WTC11 (cell line): ENCODE data around the gene PSMG1. TPM values are rescaled to one million over a fixed set of nuclear protein-coding genes. Genes with fewer than 3 reads are reported as not detected.

Experiments used
- ATAC-seq: fragments of 200-7000 bp; cut with Tn5 transposase; 2 replicates; pipeline ENCODE4 v1.10.0; 2021; ENCODE audit warnings: mild to moderate bottlenecking, moderate library complexity
- CTCF ChIA-PET: fragments of 300-600 bp; sonication (Branson Sonifier 250); formaldehyde crosslinking; loops from one replicate; lab custom pipeline; 2021; ENCODE audit warnings: antibody characterized with exemption; lab: Charles Lee
- POLR2A ChIA-PET: fragments of 350-600 bp; sonication (Branson Sonifier 250); formaldehyde crosslinking; loops from one replicate; lab custom pipeline; 2021; ENCODE audit warnings: antibody characterized with exemption; lab: Charles Lee
- DNase-seq: peaks from one replicate; pipeline ENCODE4 v3.0.0; 2021; ENCODE audit warnings: low spot score
- H3K27ac Mint-ChIP-seq: 2 replicates; pipeline ENCODE4 v1.8.0; 2021; ENCODE audit warnings: mixed read lengths
- H3K27me3 Mint-ChIP-seq: 2 replicates; pipeline ENCODE4 v1.8.0; 2021; ENCODE audit warnings: low read depth, mild to moderate bottlenecking, moderate library complexity, mixed read lengths
- H3K36me3 Mint-ChIP-seq: 2 replicates; pipeline ENCODE4 v1.8.0; 2021; ENCODE audit warnings: mixed read lengths
- H3K4me1 Mint-ChIP-seq: 2 replicates; pipeline ENCODE4 v1.8.0; 2022; ENCODE audit warnings: mixed read lengths
- H3K4me3 Mint-ChIP-seq: 2 replicates; pipeline ENCODE4 v1.8.0; 2021; ENCODE audit warnings: mild to moderate bottlenecking, moderate library complexity, mixed read lengths
- H3K9me3 Mint-ChIP-seq: 2 replicates; pipeline ENCODE4 v1.8.0; 2021; ENCODE audit warnings: mixed read lengths
- ATF1 ChIP-seq: sonication (generic); formaldehyde crosslinking; IDR thresholded peaks from 2 replicates; pipeline ENCODE4 v1.8.1; 2023; ENCODE audit warnings: mild to moderate bottlenecking, moderate library complexity, missing genetic modification reagents
- CREB1 ChIP-seq: sonication (generic); formaldehyde crosslinking; IDR thresholded peaks from 2 replicates; pipeline ENCODE4 v1.8.0; 2023; ENCODE audit warnings: mild to moderate bottlenecking, missing genetic modification reagents
- CREM ChIP-seq: sonication (generic); formaldehyde crosslinking; IDR thresholded peaks from 2 replicates; pipeline ENCODE4 v1.8.1; 2022; ENCODE audit warnings: mild to moderate bottlenecking, missing genetic modification reagents, moderate library complexity
- GABPB1 ChIP-seq: sonication (generic); formaldehyde crosslinking; IDR thresholded peaks from 2 replicates; pipeline ENCODE4 v1.8.1; 2023; ENCODE audit warnings: mild to moderate bottlenecking, missing genetic modification reagents
- JAZF1 ChIP-seq: fragments of 250-450 bp; sonication (Bioruptor Pico); IDR thresholded peaks from 2 replicates; pipeline ENCODE4 v1.9.0; 2021; ENCODE audit warnings: moderate library complexity, mild to moderate bottlenecking, inconsistent platforms
- MYBL2 ChIP-seq: sonication (generic); formaldehyde crosslinking; IDR thresholded peaks from 2 replicates; pipeline ENCODE4 v1.8.1; 2023; ENCODE audit warnings: mild to moderate bottlenecking, moderate library complexity, missing genetic modification reagents
- NFE2L1 ChIP-seq: sonication (generic); formaldehyde crosslinking; IDR thresholded peaks from 2 replicates; pipeline ENCODE4 v1.8.1; 2023; ENCODE audit warnings: missing genetic modification reagents
- NR1H2 ChIP-seq: sonication (generic); formaldehyde crosslinking; IDR thresholded peaks from 2 replicates; pipeline ENCODE4 v1.9.0; 2021; ENCODE audit warnings: mild to moderate bottlenecking, moderate library complexity, missing genetic modification reagents
- SMAD4 ChIP-seq: sonication (generic); formaldehyde crosslinking; IDR thresholded peaks from 2 replicates; pipeline ENCODE4 v1.8.0; 2022; ENCODE audit warnings: mild to moderate bottlenecking, missing genetic modification reagents
- SP1 ChIP-seq: sonication (generic); formaldehyde crosslinking; conservative IDR thresholded peaks from 2 replicates; pipeline ENCODE4 v1.8.1; 2022; ENCODE audit warnings: missing genetic modification reagents
- TCF7 ChIP-seq: sonication (generic); formaldehyde crosslinking; IDR thresholded peaks from 2 replicates; pipeline ENCODE4 v1.8.0; 2022; ENCODE audit warnings: mild to moderate bottlenecking, low read depth, missing genetic modification reagents, moderate library complexity
- TEAD1 ChIP-seq: sonication (generic); formaldehyde crosslinking; IDR thresholded peaks from 2 replicates; pipeline ENCODE4 v1.8.0; 2022; ENCODE audit warnings: mild to moderate bottlenecking, missing genetic modification reagents
- TP53 ChIP-seq: sonication (generic); formaldehyde crosslinking; IDR thresholded peaks from 2 replicates; pipeline ENCODE4 v1.8.1; 2023; ENCODE audit warnings: mild to moderate bottlenecking, missing genetic modification reagents
- ZBTB21 ChIP-seq: sonication (generic); formaldehyde crosslinking; IDR thresholded peaks from 2 replicates; pipeline ENCODE4 v1.8.1; 2023; ENCODE audit warnings: mild to moderate bottlenecking, missing genetic modification reagents, borderline replicate concordance
- ZNF121 ChIP-seq: sonication (generic); formaldehyde crosslinking; IDR thresholded peaks from 2 replicates; pipeline ENCODE4 v1.8.0; 2023; ENCODE audit warnings: missing genetic modification reagents
- ZNF232 ChIP-seq: sonication (generic); formaldehyde crosslinking; IDR thresholded peaks from 2 replicates; pipeline ENCODE4 v1.8.0; 2022; ENCODE audit warnings: mild to moderate bottlenecking, missing genetic modification reagents
- ZNF416 ChIP-seq: fragments of 250-450 bp; sonication (Bioruptor Pico); IDR thresholded peaks from 2 replicates; pipeline ENCODE4 v1.9.0; 2021; ENCODE audit warnings: mild to moderate bottlenecking, inconsistent platforms
- ZNF671 ChIP-seq: fragments of 250-450 bp; sonication (Bioruptor Pico); IDR thresholded peaks from 2 replicates; pipeline ENCODE4 v1.8.0; 2021; ENCODE audit warnings: mild to moderate bottlenecking
- total RNA-seq: library from RNA; stranded (reverse); gene quantifications from 3 replicates; pipeline ENCODE4 v1.2.3, GENCODE V29; 2021
- TF ChIP-seq, protein P1 (sequence below): fragments of 250-450 bp; sonication (Bioruptor Pico); IDR thresholded peaks from 2 replicates; pipeline ENCODE4 v1.8.0; 2021; ENCODE audit warnings: mild to moderate bottlenecking
- TF ChIP-seq, protein P2 (sequence below): fragments of 250-450 bp; sonication (Bioruptor Pico); IDR thresholded peaks from 2 replicates; pipeline ENCODE4 v1.9.0; 2021; ENCODE audit warnings: moderate library complexity, mild to moderate bottlenecking, inconsistent platforms, borderline replicate concordance
- TF ChIP-seq, protein P3 (sequence below): sonication (generic); formaldehyde crosslinking; IDR thresholded peaks from 2 replicates; pipeline ENCODE4 v1.8.1; 2022; ENCODE audit warnings: mild to moderate bottlenecking, missing genetic modification reagents, moderate library complexity, borderline replicate concordance
- TF ChIP-seq, protein P4 (sequence below): sonication (generic); formaldehyde crosslinking; IDR thresholded peaks from 2 replicates; pipeline ENCODE4 v1.8.0; 2022; ENCODE audit warnings: missing genetic modification reagents
- TF ChIP-seq, protein P5 (sequence below): fragments of 250-450 bp; sonication (Bioruptor Pico); conservative IDR thresholded peaks from 2 replicates; pipeline ENCODE4 v1.9.0; 2021; ENCODE audit warnings: mild to moderate bottlenecking

The PSMG1 gene
- total RNA-seq, 1 experiment from 2014 or later = 70.4 TPM

DNA sequence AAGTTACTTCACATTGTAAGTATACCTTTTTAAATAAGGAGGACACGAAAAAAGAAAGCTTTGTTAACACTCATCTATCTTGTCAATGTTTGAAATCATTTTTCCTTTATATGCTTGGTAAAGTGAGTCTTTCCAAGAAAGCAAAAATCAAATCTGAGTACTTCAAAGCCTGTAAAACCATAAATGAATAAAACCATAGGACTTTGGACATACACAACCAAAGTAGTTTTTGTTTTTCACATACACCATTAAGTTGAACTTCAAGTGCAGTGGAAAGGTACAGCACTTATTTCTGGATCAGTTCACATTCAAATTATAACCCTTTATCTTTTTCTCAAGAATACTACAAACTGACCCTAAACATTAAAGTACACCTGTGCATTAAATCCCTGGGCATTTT lies 10.1 kb upstream of the PSMG1 start:
- TF ChIP-seq CREB1 (CRISPR knock-in tag) = no peak
- TF ChIP-seq GABPB1 = no peak
- no peak overlapping the region for H3K4me3 Mint-ChIP-seq
- no peak overlapping the region for H3K27ac Mint-ChIP-seq
- ATAC-seq = no peak
- CTCF ChIA-PET = no interaction called here
- DNase-seq = no peak
- POLR2A ChIA-PET = no interaction called here
- 0 out of 2 replicates have a peak, but pooled peaks cover 8% of the 10 kb centered on the region for H3K4me1 Mint-ChIP-seq
- H3K9me3 Mint-ChIP-seq = no peaks in the 10 kb centered on the region
- peaks cover 28% of the 10 kb centered on the region for H3K36me3 Mint-ChIP-seq
- H3K27me3 Mint-ChIP-seq = no peaks in the 10 kb centered on the region

DNA sequence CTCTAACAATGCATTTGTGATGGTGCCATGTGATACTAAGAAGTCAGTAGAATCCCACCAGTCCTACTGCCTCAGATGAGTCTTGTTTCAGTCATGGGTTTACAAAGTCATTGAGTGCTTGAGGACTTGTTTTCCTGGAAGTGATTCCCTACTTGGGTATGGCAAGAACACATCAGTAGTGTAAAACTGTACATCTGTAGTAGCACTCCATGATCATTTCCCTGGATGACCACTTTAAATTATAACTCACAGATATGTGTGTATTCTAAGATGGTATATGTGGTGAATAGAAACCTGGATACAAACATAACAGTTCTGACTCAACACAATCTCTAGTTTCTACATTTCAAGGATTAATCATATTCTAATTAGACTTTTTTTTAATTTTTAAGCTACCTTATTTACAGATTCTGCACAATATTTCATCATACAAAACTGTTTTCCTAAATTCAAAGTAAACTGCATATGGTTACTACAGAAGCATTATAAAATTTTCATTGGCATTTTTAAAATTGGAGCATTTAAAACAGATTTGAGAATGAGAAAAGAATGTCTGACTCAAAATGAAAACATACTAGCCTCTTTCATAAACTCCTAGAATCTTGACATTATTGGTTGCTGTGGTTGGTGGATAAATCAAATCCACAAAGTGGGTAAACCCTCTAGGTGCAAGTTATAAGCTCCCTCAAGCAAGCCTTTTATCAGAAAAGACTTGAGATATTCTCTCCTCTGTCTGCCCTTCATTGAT lies 6.8 kb upstream of the PSMG1 start:
- Mint-ChIP-seq H3K27ac (no peak overlapping the region), H3K9me3 (no peaks in the 10 kb centered on the region), H3K36me3 (no peaks in the 10 kb centered on the region; the same call in 1 of the 2 replicates), H3K4me1 (peaks cover 25% of the 10 kb centered on the region), H3K27me3 (no peaks in the 10 kb centered on the region), H3K4me3 (no peak overlapping the region)
- ChIA-PET CTCF (interaction anchor here (0.7 kb wide), 1 partner anchor 198 kb away, joined by 5 read pairs; no protein-coding TSS in a partner anchor), POLR2A (no interaction called here)
- TF ChIP-seq, protein P1, sequence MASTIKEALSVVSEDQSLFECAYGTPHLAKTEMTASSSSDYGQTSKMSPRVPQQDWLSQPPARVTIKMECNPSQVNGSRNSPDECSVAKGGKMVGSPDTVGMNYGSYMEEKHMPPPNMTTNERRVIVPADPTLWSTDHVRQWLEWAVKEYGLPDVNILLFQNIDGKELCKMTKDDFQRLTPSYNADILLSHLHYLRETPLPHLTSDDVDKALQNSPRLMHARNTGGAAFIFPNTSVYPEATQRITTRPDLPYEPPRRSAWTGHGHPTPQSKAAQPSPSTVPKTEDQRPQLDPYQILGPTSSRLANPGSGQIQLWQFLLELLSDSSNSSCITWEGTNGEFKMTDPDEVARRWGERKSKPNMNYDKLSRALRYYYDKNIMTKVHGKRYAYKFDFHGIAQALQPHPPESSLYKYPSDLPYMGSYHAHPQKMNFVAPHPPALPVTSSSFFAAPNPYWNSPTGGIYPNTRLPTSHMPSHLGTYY = no peak
- no peak for TF ChIP-seq SMAD4 (CRISPR knock-in tag)
- TF ChIP-seq TCF7 (CRISPR knock-in tag) = no peak
- no peak for TF ChIP-seq MYBL2 (CRISPR knock-in tag)
- no peak for TF ChIP-seq SP1 (CRISPR knock-in tag)
- no peak for TF ChIP-seq TP53 (CRISPR knock-in tag)
- TF ChIP-seq TEAD1 = no peak
- no peak for TF ChIP-seq CREM (CRISPR knock-in tag)
- no peak for TF ChIP-seq NR1H2 (CRISPR knock-in tag)
- TF ChIP-seq, protein P2, sequence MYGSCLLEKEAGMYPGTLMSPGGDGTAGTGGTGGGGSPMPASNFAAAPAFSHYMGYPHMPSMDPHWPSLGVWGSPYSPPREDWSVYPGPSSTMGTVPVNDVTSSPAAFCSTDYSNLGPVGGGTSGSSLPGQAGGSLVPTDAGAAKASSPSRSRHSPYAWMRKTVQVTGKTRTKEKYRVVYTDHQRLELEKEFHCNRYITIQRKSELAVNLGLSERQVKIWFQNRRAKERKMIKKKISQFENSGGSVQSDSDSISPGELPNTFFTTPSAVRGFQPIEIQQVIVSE (CRISPR knock-in tag) = no peak
- TF ChIP-seq JAZF1 (CRISPR knock-in tag) = no peak
- ATAC-seq = no peak
- no peak for DNase-seq

DNA sequence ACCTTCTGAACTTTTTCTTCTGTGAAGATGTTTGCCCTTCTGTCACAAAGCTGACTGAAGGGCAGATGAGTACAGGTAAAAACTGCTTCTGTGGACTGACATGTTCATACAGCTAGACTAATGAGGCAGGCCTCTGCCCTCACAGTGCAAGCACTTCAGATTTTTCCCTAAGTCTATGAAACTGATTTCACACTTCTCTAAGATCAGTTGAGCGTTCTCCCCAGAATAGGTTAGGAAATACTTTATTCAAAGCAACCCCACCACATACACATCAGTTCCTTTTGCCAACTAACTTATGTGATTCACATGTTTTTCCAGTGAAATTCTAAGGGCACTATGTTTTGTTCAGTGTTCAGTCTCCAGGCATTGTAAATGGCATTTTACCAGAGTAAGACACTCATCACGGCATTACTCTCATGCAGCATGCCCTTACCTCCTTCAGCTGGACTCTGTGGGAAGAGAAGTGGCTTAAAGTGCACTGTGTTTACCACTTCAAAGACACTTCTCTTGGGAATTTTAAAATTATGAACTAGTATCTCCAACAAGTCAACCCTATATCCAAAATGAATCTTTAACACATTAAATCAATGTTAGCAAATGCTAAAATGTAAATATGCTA lies 5.4 kb upstream of the PSMG1 start:
- CTCF ChIA-PET = no interaction called here
- TF ChIP-seq TCF7 (CRISPR knock-in tag) (no peak), TP53 (CRISPR knock-in tag) (no peak), ZNF416 (CRISPR knock-in tag) (no peak), ZNF232 (CRISPR knock-in tag) (no peak), ATF1 (CRISPR knock-in tag) (no peak), ZBTB21 (CRISPR knock-in tag) (no peak), NFE2L1 (CRISPR knock-in tag) (no peak), ZNF121 (CRISPR knock-in tag) (no peak), ZNF671 (no peak)
- TF ChIP-seq, protein P3, sequence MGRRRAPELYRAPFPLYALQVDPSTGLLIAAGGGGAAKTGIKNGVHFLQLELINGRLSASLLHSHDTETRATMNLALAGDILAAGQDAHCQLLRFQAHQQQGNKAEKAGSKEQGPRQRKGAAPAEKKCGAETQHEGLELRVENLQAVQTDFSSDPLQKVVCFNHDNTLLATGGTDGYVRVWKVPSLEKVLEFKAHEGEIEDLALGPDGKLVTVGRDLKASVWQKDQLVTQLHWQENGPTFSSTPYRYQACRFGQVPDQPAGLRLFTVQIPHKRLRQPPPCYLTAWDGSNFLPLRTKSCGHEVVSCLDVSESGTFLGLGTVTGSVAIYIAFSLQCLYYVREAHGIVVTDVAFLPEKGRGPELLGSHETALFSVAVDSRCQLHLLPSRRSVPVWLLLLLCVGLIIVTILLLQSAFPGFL (CRISPR knock-in tag) = no peak
- TF ChIP-seq, protein P4, sequence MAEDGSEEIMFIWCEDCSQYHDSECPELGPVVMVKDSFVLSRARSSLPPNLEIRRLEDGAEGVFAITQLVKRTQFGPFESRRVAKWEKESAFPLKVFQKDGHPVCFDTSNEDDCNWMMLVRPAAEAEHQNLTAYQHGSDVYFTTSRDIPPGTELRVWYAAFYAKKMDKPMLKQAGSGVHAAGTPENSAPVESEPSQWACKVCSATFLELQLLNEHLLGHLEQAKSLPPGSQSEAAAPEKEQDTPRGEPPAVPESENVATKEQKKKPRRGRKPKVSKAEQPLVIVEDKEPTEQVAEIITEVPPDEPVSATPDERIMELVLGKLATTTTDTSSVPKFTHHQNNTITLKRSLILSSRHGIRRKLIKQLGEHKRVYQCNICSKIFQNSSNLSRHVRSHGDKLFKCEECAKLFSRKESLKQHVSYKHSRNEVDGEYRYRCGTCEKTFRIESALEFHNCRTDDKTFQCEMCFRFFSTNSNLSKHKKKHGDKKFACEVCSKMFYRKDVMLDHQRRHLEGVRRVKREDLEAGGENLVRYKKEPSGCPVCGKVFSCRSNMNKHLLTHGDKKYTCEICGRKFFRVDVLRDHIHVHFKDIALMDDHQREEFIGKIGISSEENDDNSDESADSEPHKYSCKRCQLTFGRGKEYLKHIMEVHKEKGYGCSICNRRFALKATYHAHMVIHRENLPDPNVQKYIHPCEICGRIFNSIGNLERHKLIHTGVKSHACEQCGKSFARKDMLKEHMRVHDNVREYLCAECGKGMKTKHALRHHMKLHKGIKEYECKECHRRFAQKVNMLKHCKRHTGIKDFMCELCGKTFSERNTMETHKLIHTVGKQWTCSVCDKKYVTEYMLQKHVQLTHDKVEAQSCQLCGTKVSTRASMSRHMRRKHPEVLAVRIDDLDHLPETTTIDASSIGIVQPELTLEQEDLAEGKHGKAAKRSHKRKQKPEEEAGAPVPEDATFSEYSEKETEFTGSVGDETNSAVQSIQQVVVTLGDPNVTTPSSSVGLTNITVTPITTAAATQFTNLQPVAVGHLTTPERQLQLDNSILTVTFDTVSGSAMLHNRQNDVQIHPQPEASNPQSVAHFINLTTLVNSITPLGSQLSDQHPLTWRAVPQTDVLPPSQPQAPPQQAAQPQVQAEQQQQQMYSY (CRISPR knock-in tag) = no peak
- TF ChIP-seq, protein P5, sequence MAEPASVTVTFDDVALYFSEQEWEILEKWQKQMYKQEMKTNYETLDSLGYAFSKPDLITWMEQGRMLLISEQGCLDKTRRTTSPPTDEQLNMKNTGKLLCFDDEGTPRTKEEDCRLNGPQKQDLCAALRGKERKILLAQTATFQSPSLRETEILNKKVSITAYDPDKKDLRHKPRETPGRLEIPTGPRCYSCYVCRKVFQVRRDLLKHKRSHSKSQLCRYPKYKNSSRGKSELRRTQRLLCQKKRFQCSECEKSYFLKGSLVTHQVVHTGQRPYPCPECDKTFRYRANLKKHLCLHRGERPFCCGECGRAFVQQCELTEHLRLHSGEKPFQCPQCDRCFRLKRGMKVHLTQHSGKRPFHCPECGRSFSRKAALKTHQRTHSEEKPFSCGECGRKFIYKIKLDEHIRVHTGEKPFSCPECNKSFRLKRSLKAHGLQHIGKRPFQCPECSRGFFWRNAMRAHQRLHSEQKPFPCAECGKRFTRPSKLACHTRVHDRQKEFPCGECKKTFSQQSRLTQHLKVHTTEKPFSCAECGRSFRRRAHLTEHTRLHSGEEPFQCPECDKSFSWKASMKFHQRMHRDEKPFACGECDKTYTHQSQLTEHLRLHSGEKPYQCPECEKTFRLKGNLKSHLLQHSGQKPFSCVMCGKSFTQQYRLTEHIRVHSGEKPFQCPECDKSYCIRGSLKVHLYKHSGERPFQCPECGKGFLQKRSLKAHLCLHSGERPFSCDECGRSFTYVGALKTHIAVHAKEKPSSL (CRISPR knock-in tag) = no peak

More for the DNA sequence above, 5.4 kb upstream of the PSMG1 start:
- Mint-ChIP-seq H3K27ac (peak overlapping the region; percentile 41), H3K36me3 (no peaks in the 10 kb centered on the region), H3K4me3 (no peak overlapping the region), H3K27me3 (no peaks in the 10 kb centered on the region), H3K4me1 (peaks cover 33% of the 10 kb centered on the region), H3K9me3 (no peaks in the 10 kb centered on the region)
- POLR2A ChIA-PET = no interaction called here
- ATAC-seq = no peak
- no peak for DNase-seq
